GM12875 (cell line): ENCODE data around the gene TNFSF10.
A peak's percentile ranks its signal among the peaks of the same experiment; 100 is the strongest.

Experiments used
- H3K4me3 ChIP-seq: one replicate; pipeline ENCODE4 v1.5.1; 2011; ENCODE audit warnings: low read depth, low read length, control low read depth
- CTCF ChIP-seq: IDR thresholded peaks from 2 replicates; pipeline ENCODE4 v1.5.1; 2011; ENCODE audit warnings: low read depth, mild to moderate bottlenecking, control low read depth, inconsistent platforms, low read length, moderate library complexity, borderline replicate concordance; ENCODE audit not compliant: insufficient read depth

TNFSF10 gene

GRCh38 chr3:172524611-172525010, 1.4 kb upstream of the TNFSF10 start:
- no peak overlapping the region for H3K4me3 ChIP-seq
- no peak for TF ChIP-seq CTCF

- H3K4me3 ChIP-seq = peak overlapping the region; percentile 63
Observed at GRCh38 chr3:172521837-172522726, 1.1 kb downstream of the TNFSF10 start.

GRCh38 chr3:172520301-172520831, 2.9 kb downstream of the TNFSF10 start:
- no peak for TF ChIP-seq CTCF
- H3K4me3 ChIP-seq = no peak overlapping the region

- no peak overlapping the region for H3K4me3 ChIP-seq
- TF ChIP-seq CTCF = no peak
Observed at GRCh38 chr3:172519740-172520139, 3.5 kb downstream of the TNFSF10 start.

GRCh38 chr3:172518929-172519640, 4.1 kb downstream of the TNFSF10 start:
- H3K4me3 ChIP-seq = no peak overlapping the region
- TF ChIP-seq CTCF = no peak

GRCh38 chr3:172517859-172518466, 5.3 kb downstream of the TNFSF10 start:
- TF ChIP-seq CTCF = no peak
- no peak overlapping the region for H3K4me3 ChIP-seq
